Osteocyte (in vitro differentiated cells): ENCODE measurements around the gene DSP. TPM values are rescaled to one million over a fixed set of nuclear protein-coding genes. Genes with fewer than 3 reads are reported as not detected.

Source experiments
- DNase-seq: peaks from one replicate; pipeline ENCODE4 v3.0.0; 2021; ENCODE audit warnings: mixed read lengths; ENCODE audit not compliant: unreplicated experiment; ENCODE audit errors: extremely low spot score
- H3K27ac Mint-ChIP-seq: one replicate; pipeline ENCODE4 v1.8.0; 2021; ENCODE audit warnings: mild to moderate bottlenecking, mixed read lengths; ENCODE audit not compliant: unreplicated experiment
- H3K27me3 Mint-ChIP-seq: one replicate; pipeline ENCODE4 v1.8.0; 2021; ENCODE audit warnings: mixed read lengths; ENCODE audit not compliant: unreplicated experiment
- H3K36me3 Mint-ChIP-seq: one replicate; pipeline ENCODE4 v1.8.0; 2021; ENCODE audit warnings: mixed read lengths; ENCODE audit not compliant: unreplicated experiment
- H3K4me1 Mint-ChIP-seq: one replicate; pipeline ENCODE4 v1.8.0; 2021; ENCODE audit warnings: mixed read lengths; ENCODE audit not compliant: unreplicated experiment
- H3K4me3 Mint-ChIP-seq: one replicate; pipeline ENCODE4 v1.8.0; 2021; ENCODE audit warnings: mild to moderate bottlenecking, moderate library complexity, mixed read lengths; ENCODE audit not compliant: unreplicated experiment
- H3K9me3 Mint-ChIP-seq: one replicate; pipeline ENCODE4 v1.8.0; 2021; ENCODE audit warnings: mixed read lengths; ENCODE audit not compliant: unreplicated experiment
- CTCF ChIP-seq: fragments of 200-600 bp; sonication (generic); IDR thresholded peaks from 2 replicates; pipeline ENCODE4 v1.5.0; 2021; ENCODE audit warnings: antibody characterized with exemption, mild to moderate bottlenecking, moderate library complexity
- total RNA-seq: library from RNA; stranded (reverse); gene quantifications from 2 replicates; pipeline ENCODE4 v1.2.1, GENCODE V29; 2021

DSP gene
- total RNA-seq, 1 donor from 2014 or later: 124 TPM

- no peaks in the 10 kb centered on the region for H3K36me3 Mint-ChIP-seq
- no peak overlapping the region for H3K27ac Mint-ChIP-seq
- no peak for TF ChIP-seq CTCF
- no peaks in the 10 kb centered on the region for H3K27me3 Mint-ChIP-seq
- H3K4me3 Mint-ChIP-seq: no peak overlapping the region
- no peaks in the 10 kb centered on the region for H3K9me3 Mint-ChIP-seq
- peaks cover 14% of the 10 kb centered on the region for H3K4me1 Mint-ChIP-seq
- DNase-seq: no peak
Measured at GRCh38 chr6:7502743-7503142, 38.7 kb upstream of the DSP start.

GRCh38 chr6:7504041-7504440 is 37.4 kb upstream of the DSP start:
- TF ChIP-seq CTCF: no peak
- H3K4me1 Mint-ChIP-seq: peaks cover 14% of the 10 kb centered on the region
- no peaks in the 10 kb centered on the region for H3K9me3 Mint-ChIP-seq
- H3K36me3 Mint-ChIP-seq: no peaks in the 10 kb centered on the region
- no peak overlapping the region for H3K27ac Mint-ChIP-seq
- DNase-seq: no peak
- H3K4me3 Mint-ChIP-seq: no peak overlapping the region
- H3K27me3 Mint-ChIP-seq: no peaks in the 10 kb centered on the region

GRCh38 chr6:7505189-7505699 is 36.2 kb upstream of the DSP start:
- no peaks in the 10 kb centered on the region for H3K27me3 Mint-ChIP-seq
- no peaks in the 10 kb centered on the region for H3K36me3 Mint-ChIP-seq
- H3K9me3 Mint-ChIP-seq: no peaks in the 10 kb centered on the region
- no peak for TF ChIP-seq CTCF
- no peak overlapping the region for H3K4me3 Mint-ChIP-seq
- H3K27ac Mint-ChIP-seq: peak overlapping the region; percentile 79
- H3K4me1 Mint-ChIP-seq: peaks cover 14% of the 10 kb centered on the region
- no peak for DNase-seq

- H3K27me3 Mint-ChIP-seq: no peaks in the 10 kb centered on the region
- H3K9me3 Mint-ChIP-seq: no peaks in the 10 kb centered on the region
- TF ChIP-seq CTCF: no peak
- H3K27ac Mint-ChIP-seq: no peak overlapping the region
- no peak for DNase-seq
- no peak overlapping the region for H3K4me3 Mint-ChIP-seq
- no peaks in the 10 kb centered on the region for H3K36me3 Mint-ChIP-seq
- peaks cover 14% of the 10 kb centered on the region for H3K4me1 Mint-ChIP-seq
Measured at GRCh38 chr6:7507600-7507999, 33.9 kb upstream of the DSP start.

GRCh38 chr6:7512320-7512719 is 29.2 kb upstream of the DSP start:
- no peak for TF ChIP-seq CTCF
- Mint-ChIP-seq H3K27me3 (no peaks in the 10 kb centered on the region), H3K36me3 (no peaks in the 10 kb centered on the region), H3K4me1 (no peaks in the 10 kb centered on the region), H3K9me3 (no peaks in the 10 kb centered on the region), H3K27ac (no peak overlapping the region), H3K4me3 (no peak overlapping the region)
- DNase-seq: no peak
